GM19238 (cell line): ENCODE results near the gene INSYN2B.
"Not testable (repeated sequence)": the region's sequence is repeated elsewhere in the genome, so short reads cannot be mapped to it uniquely, and the experiment has no call there.

Experiments
- DNase-seq: peaks from one replicate; pipeline ENCODE4 v3.0.0; 2011; ENCODE audit warnings: low spot score; ENCODE audit not compliant: insufficient read length

INSYN2B gene

GRCh38 chr5:169851321-169851850 lies 128.9 kb downstream of the INSYN2B start:
- DNase-seq, result no peak

DNA sequence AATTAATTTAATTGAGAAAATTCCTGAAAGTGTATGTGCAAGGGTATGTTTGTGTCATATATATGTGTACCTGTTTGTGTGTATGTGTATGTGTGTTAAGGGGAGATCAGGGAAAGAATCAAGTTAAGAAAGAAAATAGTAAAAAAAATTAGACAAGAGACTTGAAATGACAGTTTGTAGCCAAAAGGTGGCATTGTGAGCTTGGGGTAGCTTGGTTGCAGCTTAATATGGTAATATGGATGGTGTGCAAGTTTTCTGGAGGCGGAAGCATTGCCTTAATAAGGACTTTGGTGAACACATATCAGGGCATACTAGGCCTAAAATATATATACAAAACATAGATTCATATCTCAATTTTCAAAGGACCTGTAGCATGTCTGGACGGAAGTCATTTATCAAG lies 129.9 kb downstream of the INSYN2B start:
- no peak for DNase-seq

DNA sequence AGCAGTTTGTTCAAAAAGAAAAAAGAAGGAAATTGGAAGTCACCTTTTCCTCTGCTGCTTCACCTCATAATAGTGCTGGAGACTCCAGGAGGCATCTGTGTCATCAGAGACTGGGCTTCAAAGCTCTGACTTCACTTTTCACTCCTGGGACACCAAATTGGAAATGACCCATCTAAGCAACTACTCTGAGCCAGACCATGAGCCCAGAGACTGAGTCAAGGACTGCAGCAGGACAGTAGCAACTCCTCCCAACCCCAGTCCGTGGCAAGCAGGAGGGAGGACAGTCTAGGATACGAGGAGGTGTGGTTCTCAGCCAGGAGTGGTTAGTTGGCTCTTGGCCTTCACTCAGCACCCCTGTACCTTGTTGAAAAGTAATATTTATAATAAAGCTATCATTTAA lies 131.5 kb downstream of the INSYN2B start:
- no peak for DNase-seq

GRCh38 chr5:169848271-169848670 lies 132.0 kb downstream of the INSYN2B start:
- no peak for DNase-seq

DNA sequence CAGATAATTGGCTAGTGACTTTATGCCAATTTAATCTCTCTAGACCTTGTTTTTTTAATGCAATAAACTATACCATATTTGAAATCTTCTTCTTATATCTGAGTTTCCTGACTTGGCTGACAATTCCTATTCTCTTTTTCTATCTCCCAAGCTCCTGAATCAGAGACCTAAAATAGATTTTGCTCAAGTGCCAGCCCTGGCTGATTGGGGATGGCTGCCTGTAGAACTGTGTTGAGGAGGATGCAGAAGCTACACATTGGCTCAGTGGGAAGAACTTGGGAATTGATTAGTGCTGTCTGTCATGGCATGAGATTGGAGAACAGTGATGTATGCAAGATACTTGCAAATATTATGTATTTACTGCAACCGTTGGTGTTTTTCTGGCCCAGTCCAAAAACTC lies 132.8 kb downstream of the INSYN2B start:
- DNase-seq, result no peak

DNA sequence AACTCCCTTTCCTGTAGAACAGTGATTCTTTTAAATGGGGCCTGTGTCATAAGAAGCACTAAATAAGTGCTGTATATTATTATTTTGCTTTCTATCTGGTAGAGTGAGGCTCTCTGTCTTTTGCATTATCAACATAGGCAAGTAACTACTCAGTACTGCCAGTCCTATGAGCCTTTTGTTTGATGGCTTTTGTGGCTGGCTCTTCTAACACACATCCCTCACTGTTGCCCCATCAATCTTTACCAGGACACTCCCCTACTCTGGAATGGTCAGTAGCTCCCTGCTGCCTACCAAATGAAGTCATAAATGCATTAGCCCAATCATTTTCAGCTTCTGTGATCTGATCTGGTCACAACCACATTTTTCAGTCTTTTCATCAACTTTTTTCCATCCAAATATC lies 137.6 kb downstream of the INSYN2B start:
- no peak for DNase-seq

DNA sequence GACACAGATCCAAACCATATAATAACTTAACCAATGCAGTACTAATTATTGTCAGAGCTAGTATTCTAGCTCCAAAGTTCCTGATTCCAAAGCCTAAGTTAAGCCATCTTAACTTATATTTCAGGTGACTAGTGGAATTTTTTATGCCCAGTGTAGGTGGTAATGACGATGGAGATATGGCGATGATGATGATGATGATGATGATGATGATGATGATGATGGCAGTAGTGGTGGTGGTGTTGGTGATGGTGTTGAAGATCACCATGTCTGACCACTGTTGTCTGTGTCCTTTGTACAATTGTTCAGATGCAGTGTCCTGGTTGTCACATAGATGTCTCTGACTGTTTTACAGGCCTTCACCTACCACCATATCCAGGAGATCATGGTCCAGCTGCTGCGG lies 139.9 kb downstream of the INSYN2B start:
- no peak for DNase-seq

DNA sequence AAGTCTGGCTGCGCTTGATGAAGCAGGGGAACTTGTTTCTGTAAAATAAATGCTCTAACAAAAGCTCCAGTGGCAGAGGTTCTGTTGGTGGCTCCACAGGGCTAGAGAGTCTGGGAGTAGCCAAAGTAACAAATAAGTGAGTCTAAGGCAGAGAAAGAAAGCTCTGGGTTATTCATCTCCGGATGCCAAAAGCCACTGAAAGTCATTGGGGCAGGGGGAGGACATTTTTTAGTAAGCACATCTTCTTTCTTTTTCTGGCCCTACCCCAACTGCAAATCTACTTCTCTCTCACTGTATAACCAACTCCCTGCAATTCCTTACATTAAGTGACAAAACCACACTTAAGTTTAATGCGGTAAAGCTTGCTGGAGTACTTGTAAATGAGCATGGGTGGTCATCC lies 141.6 kb downstream of the INSYN2B start:
- DNase-seq, result peak; percentile 17

- no peak for DNase-seq
Observed at GRCh38 chr5:169837686-169838085, 142.6 kb downstream of the INSYN2B start.

DNA sequence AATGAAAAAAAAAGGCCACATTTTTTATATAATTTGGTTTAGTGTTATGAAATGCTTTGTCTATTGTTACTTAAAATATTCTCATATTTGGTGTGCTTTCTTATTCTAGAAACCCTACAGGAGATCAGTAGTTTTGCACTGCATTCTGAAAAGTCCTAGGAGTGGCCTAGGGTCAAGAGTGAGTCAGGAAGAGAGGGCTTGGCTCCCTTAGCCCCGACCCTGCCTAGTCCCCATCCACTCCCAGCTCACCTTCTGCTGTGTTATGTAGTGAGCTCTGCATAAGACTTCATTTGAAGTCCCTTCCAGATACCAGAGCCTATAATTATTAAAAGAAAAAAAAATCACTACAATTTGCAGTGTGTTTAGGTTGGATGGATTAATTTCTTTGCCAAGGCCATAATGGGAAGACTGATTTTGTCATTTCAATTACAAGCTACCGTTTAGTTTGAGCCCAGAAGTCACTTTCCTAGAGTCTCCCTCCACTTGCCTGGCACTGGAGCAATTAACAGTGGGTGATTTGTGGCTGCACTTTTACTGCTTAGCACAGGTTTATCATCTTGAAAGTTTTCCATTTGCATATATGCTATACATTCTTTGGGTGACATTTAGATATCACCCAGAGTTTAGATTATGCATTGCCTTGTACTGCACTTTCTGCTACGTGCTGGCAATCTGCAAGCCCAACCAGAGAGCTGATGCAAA lies 143.3 kb downstream of the INSYN2B start:
- no peak for DNase-seq

GRCh38 chr5:169834540-169834939 lies 145.8 kb downstream of the INSYN2B start:
- DNase-seq, result not testable (repeated sequence)

GRCh38 chr5:169833681-169834292 lies 146.5 kb downstream of the INSYN2B start:
- not testable (repeated sequence) for DNase-seq

DNA sequence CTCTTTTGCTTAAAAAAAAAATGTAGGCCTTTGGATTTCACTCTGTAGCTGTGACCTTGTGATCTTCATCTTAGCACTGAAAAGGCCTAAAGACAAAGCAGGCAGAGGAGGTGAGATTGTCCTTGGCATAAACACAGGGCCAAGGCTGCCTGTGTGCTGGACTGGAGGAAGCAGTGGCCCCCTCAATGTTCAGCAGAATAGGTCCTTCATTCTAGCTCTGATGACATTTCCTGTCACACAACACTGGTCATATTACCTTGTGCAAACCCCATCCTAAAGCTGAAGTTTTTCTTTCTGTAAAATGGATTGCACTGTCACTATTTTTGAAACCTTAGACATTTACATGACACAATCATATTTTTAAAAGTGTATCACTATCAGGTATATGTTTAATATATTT lies 147.4 kb downstream of the INSYN2B start:
- no peak for DNase-seq

DNA sequence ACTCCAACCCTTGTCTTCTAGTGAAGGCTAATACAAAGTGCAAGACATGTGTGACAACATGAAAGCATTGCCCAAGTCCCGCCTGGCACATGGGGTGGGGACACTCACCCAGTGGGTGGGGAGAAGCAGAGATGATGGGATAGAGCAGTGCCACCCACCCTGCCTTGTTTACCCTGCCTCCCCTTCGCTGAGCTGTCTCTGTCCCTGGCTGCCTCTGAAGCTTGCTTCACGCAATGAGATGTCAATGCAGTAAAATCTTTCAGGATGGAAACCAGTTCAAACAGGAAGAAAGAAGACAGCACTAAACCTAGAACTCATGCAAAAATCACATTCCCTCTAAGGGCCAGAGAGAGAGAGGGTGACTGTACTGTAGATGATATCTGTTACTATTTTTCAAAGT lies 148.0 kb downstream of the INSYN2B start:
- DNase-seq, result no peak

DNA sequence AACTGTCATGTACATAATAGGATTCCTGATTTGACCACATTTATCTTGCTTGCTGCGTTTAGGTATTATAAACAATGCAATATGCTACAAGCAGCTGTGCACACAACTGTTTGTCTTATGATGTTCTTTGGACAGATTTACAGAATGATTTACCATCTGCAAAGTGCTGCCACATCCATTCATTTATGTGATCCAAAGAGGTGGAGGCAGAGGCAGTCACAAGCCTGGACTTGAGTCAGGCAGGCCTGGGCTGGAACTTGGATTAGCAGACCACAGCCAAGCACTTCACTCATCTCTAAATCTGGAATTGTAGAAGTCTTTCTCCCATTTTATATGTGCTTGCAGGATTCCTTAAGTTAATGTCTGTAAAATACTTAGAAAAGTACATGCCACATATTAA lies 149.0 kb downstream of the INSYN2B start:
- no peak for DNase-seq

DNA sequence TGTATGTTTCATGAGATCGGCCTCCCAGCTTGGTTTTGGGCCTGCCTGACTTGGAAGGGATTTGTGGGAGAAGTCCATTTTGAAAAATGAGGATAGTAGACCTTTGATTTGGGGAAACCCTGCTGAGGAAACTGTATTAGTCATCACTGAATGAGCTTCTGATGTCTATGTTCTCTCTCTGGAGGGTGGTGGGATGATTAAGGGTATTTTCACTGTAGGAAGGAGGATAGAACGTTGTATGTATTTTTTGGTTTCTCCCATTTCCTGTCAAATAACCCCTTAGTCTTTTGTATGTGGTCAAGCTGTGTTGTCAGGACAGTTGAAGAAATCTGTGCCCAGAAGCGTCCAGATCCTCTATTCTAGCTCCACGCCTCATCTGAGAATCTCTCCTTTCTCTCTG lies 151.9 kb downstream of the INSYN2B start:
- DNase-seq, result no peak

DNA sequence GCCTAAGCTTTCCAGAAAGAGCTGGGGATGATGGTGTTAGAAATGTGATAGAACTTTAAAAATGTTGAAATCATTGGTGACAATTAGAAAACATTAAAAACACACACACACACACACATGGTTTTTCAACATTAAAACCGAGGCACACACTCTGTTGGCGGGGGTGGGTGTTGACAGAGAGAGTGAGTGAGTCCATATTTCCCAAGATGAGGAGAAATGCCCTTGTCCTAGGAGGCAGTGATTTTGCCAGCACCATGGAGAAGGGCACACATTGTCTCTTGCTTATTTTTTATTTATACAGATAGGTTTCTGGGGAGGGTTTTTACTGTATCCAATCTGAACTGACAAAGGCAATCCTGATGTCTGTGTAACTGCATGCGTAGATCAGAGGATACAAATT lies 152.5 kb downstream of the INSYN2B start:
- no peak for DNase-seq

DNA sequence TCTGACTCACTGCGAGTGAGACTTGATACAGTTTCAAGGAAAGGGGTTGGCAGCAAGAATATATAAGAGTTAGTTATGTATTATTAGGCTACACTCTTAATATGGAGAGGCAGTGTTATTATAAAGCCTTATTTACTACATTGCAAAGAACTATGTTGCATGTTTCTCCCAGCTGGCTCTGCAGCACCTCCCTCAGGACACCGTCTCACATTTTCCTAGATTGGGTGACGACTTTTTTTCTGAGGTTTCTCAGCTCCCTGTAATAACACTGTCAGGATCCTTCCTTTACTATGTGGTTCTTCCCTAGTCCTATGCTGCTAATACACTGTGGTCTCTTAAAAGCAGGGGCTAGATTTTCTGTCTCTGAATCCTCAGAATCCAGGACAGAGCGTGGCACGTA lies 153.7 kb downstream of the INSYN2B start:
- no peak for DNase-seq

GRCh38 chr5:169817031-169817430 lies 163.3 kb downstream of the INSYN2B start:
- DNase-seq, result no peak

DNA sequence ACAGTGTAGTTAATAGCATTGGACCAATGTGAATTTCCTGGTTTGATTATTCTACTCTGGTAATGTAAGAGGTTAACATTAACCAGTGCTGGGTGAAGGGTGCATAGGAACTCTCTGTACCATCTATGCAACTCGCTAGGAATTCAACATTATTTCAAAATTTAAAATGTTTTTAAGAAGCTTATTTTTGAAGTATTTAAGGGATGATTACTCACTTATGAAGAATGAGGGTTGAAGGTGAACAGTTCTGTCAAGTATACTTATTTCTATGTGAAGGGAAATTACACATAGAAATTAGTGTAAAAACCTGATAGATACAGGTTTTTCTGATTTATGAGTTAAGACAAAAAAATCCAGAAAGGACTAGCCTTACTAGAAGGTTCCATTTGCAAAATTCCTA lies 165.8 kb downstream of the INSYN2B start:
- DNase-seq, result no peak
